PC-9 (cell line): ENCODE results near the gene EPHA3. TPM values are rescaled to one million over a fixed set of nuclear protein-coding genes. Genes with fewer than 3 reads are reported as not detected.

Experiments used
- BruUV-seq: library from RNA; stranded (reverse); fragments of 400-500 nt; replicated peaks from 2 replicates; lab custom pipeline; 2021; lab: Mats Ljungman, UMichigan
- CTCF ChIA-PET: fragments of 300-600 bp; sonication (Branson Sonifier 250); formaldehyde crosslinking; loops from one replicate; lab custom pipeline; 2022; ENCODE audit warnings: antibody characterized with exemption; lab: Charles Lee
- POLR2A ChIA-PET: fragments of 300-600 bp; sonication (Branson Sonifier 250); formaldehyde crosslinking; loops from one replicate; lab custom pipeline; 2022; ENCODE audit warnings: antibody characterized with exemption; ENCODE audit not compliant: unreplicated experiment; lab: Charles Lee
- DNase-seq, 2 experiments: peaks; one replicate each; pipeline versions ENCODE4 v3.0.0 to v3.0.0-alpha.2; 2015 to 2022; ENCODE audit warnings: mixed read lengths in 1 of 2
- H2AFZ ChIP-seq: fragments of 200-600 bp; sonication (generic); 2 replicates; pipeline ENCODE4 v1.8.1; 2017; ENCODE audit warnings: antibody characterized with exemption
- H3F3A ChIP-seq: fragments of 200-600 bp; sonication (generic); 2 replicates; pipeline ENCODE4 v1.8.1; 2017; ENCODE audit warnings: antibody characterized with exemption, mild to moderate bottlenecking, low read depth; ENCODE audit not compliant: insufficient read depth
- H3K27ac ChIP-seq: fragments of 200-600 bp; sonication (generic); 2 replicates; pipeline ENCODE4 v1.6.1; 2016; ENCODE audit warnings: mixed run types
- H3K27me3 ChIP-seq: fragments of 200-600 bp; sonication (generic); 2 replicates; pipeline ENCODE4 v1.6.1; 2016; ENCODE audit warnings: low read depth, mixed run types; ENCODE audit not compliant: insufficient read depth
- H3K36me3 ChIP-seq: fragments of 200-600 bp; sonication (generic); 2 replicates; pipeline ENCODE4 v1.6.1; 2016; ENCODE audit warnings: low read depth, mixed run types
- H3K4me1 ChIP-seq: fragments of 200-600 bp; sonication (generic); replicated peaks from 2 replicates; pipeline ENCODE4 v1.6.1; 2016; ENCODE audit warnings: mixed run types; ENCODE audit not compliant: insufficient read depth
- H3K4me2 ChIP-seq: fragments of 200-600 bp; sonication (generic); 2 replicates; pipeline ENCODE4 v1.6.1; 2017; ENCODE audit warnings: mixed run types
- H3K4me3 ChIP-seq: fragments of 200-600 bp; sonication (generic); 2 replicates; pipeline ENCODE4 v1.6.1; 2016; ENCODE audit warnings: mixed run types
- H3K79me2 ChIP-seq: fragments of 200-600 bp; sonication (generic); 2 replicates; pipeline ENCODE4 v1.6.1; 2017; ENCODE audit warnings: low read depth, mixed run types
- H3K9me2 ChIP-seq: fragments of 200-600 bp; sonication (generic); 2 replicates; pipeline ENCODE4 v1.8.1; 2017; ENCODE audit warnings: mild to moderate bottlenecking; ENCODE audit not compliant: insufficient read depth
- H3K9me3 ChIP-seq: fragments of 200-600 bp; sonication (generic); 2 replicates; pipeline ENCODE4 v1.8.1; 2016; ENCODE audit warnings: low read depth; ENCODE audit not compliant: insufficient read depth
- H4K20me1 ChIP-seq: fragments of 200-600 bp; sonication (generic); 2 replicates; pipeline ENCODE4 v1.8.1; 2017; ENCODE audit not compliant: insufficient read depth
- CTCF ChIP-seq: fragments of 200-600 bp; sonication (generic); conservative IDR thresholded peaks from 2 replicates; pipeline ENCODE4 v1.6.1; 2017; ENCODE audit warnings: mixed run types, antibody characterized with exemption, mild to moderate bottlenecking, moderate library complexity
- EZH2 ChIP-seq: fragments of 200-600 bp; sonication (generic); IDR thresholded peaks from 2 replicates; pipeline ENCODE4 v1.8.0; 2017; ENCODE audit warnings: antibody characterized with exemption, low read depth
- intact Hi-C: fragments of 100-400 bp; cut with micrococcal nuclease; formaldehyde crosslinking; loops from one replicate; pipeline ENCODE4 v1.10.0; 2022; ENCODE audit not compliant: unreplicated experiment
- total RNA-seq: library from RNA; stranded (reverse); gene quantifications from 2 replicates; pipeline ENCODE4 v1.2.3, GENCODE V29; 2021

The EPHA3 gene
- total RNA-seq, 1 experiment from 2014 or later = not detected

DNA sequence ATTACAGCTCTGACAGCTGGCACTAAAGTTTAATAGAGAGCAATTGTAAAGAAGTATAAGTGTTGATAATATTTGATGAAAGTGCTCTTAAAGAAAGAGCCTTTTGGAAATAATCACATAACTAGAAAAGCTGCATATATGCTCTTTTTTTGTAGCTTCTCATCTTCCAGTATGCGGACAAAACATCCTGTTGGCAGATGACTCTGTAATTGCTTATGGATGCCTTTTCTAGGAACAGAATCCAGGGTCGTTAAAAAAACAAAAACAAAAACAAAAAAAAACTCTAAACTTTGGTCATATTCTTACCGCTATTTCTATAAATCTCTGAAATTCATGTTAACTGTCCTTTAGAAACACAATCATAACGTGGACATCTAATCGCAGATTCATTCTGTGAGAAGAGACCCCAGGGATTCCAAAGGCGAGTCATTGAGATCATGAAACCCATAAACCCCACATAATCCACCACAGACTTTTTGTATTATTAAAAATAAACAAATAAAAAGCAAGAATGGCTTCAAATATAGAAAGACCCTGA, 109.8 kb downstream of the EPHA3 start:
- CTCF ChIA-PET = no interaction called here
- Histone ChIP-seq H3K27ac (no peak overlapping the region), H3F3A (no peaks in the 10 kb centered on the region), H4K20me1 (no peaks in the 10 kb centered on the region), H3K9me3 (no peaks in the 10 kb centered on the region), H3K4me2 (no peak overlapping the region), H3K27me3 (no peaks in the 10 kb centered on the region), H3K36me3 (no peaks in the 10 kb centered on the region), H3K4me3 (no peak overlapping the region), H2AFZ (0 out of 2 replicates have a peak overlapping the region, but pooled peaks have one; percentile 20), H3K4me1 (no peaks in the 10 kb centered on the region), H3K79me2 (no peaks in the 10 kb centered on the region), H3K9me2 (no peaks in the 10 kb centered on the region)
- DNase-seq = no peak
- no peak for TF ChIP-seq EZH2
- TF ChIP-seq CTCF = no peak
- intact Hi-C loops = no loop called here
- POLR2A ChIA-PET = no interaction called here
- no TSS peak for BruUV-seq

- POLR2A ChIA-PET = no interaction called here
- H2AFZ ChIP-seq = no peak overlapping the region
Observed at GRCh38 chr3:89221924-89222323, 114.5 kb downstream of the EPHA3 start.

GRCh38 chr3:89223188-89223587, 115.8 kb downstream of the EPHA3 start:
- Histone ChIP-seq H3K9me3 (no peaks in the 10 kb centered on the region), H3F3A (no peaks in the 10 kb centered on the region), H3K4me3 (no peak overlapping the region), H3K4me2 (no peak overlapping the region), H2AFZ (no peak overlapping the region), H3K36me3 (no peaks in the 10 kb centered on the region), H3K79me2 (no peaks in the 10 kb centered on the region), H4K20me1 (no peaks in the 10 kb centered on the region), H3K27me3 (no peaks in the 10 kb centered on the region), H3K27ac (no peak overlapping the region), H3K4me1 (no peaks in the 10 kb centered on the region), H3K9me2 (no peaks in the 10 kb centered on the region)
- CTCF ChIA-PET = no interaction called here
- DNase-seq = no peak
- no TSS peak for BruUV-seq
- POLR2A ChIA-PET = no interaction called here
- intact Hi-C loops = no loop called here
- TF ChIP-seq CTCF (no peak), EZH2 (no peak)

More at GRCh38 chr3:89221924-89222323, 114.5 kb downstream of the EPHA3 start:
- Histone ChIP-seq H3F3A (no peaks in the 10 kb centered on the region), H3K9me3 (no peaks in the 10 kb centered on the region), H4K20me1 (no peaks in the 10 kb centered on the region), H3K36me3 (no peaks in the 10 kb centered on the region), H3K4me3 (no peak overlapping the region), H3K27me3 (no peaks in the 10 kb centered on the region), H3K79me2 (no peaks in the 10 kb centered on the region), H3K4me1 (no peaks in the 10 kb centered on the region), H3K9me2 (no peaks in the 10 kb centered on the region), H3K27ac (no peak overlapping the region), H3K4me2 (no peak overlapping the region)
- no peak for DNase-seq
- intact Hi-C loops = no loop called here
- no TSS peak for BruUV-seq
- no peak for TF ChIP-seq CTCF
- TF ChIP-seq EZH2 = no peak
- CTCF ChIA-PET = no interaction called here
